Sigmoid colon (tissue), 7 donors: ENCODE results near the gene KCNAB1. TPM values are rescaled to one million over a fixed set of nuclear protein-coding genes. Genes with fewer than 3 reads are reported as not detected.

Experiments
- DNase-seq: peaks from one replicate; pipeline ENCODE4 v3.0.0-alpha.2; 2019
- H3K27ac ChIP-seq, 4 donors: fragments of 200-600 bp; sonication (generic); one replicate each; pipeline ENCODE4 v1.5.1; 2016 to 2019; ENCODE audit warnings: mild to moderate bottlenecking in 1 of 4
- H3K27me3 ChIP-seq, 3 donors: fragments of 200-600 bp; sonication (generic); one replicate each; pipeline ENCODE4 v1.5.1; 2019; ENCODE audit warnings: mild to moderate bottlenecking in 1 of 3
- H3K36me3 ChIP-seq, 4 donors: fragments of 200-600 bp; sonication (generic); one replicate each; pipeline ENCODE4 v1.5.1; 2016 to 2019
- H3K4me1 ChIP-seq, 4 donors: fragments of 200-600 bp; sonication (generic); one replicate each; pipeline ENCODE4 v1.5.1; 2017 to 2019
- H3K4me3 ChIP-seq, 4 donors: fragments of 200-600 bp; sonication (generic); one replicate each; pipeline ENCODE4 v1.5.1; 2017 to 2019; ENCODE audit warnings: mild to moderate bottlenecking in 2 of 4, moderate library complexity in 1 of 4
- H3K9me3 ChIP-seq, 4 donors: fragments of 200-600 bp in 3 of 4; sonication (generic) in 3 of 4; one replicate each; pipeline versions ENCODE4 v1.5.1 to v1.6.1; 2013 to 2019
- CTCF ChIP-seq, 4 experiments: fragments of 450-650 bp in 3 of 4; fragments of 200-600 bp in 1 of 4; IDR thresholded peaks; one replicate each; pipeline ENCODE4 v1.5.1; 2016 to 2019; ENCODE audit warnings: antibody characterized with exemption in 4 of 4, mild to moderate bottlenecking in 3 of 4, moderate library complexity in 2 of 4
- EP300 ChIP-seq, 4 donors: sonication (generic); formaldehyde crosslinking; IDR thresholded peaks; one replicate each; pipeline ENCODE4 v1.6.1; 2017; ENCODE audit warnings: antibody characterized with exemption in 4 of 4
- POLR2A ChIP-seq, 2 donors: fragments of 450-650 bp; IDR thresholded peaks; one replicate each; pipeline ENCODE4 v1.6.1; 2016; ENCODE audit warnings: antibody characterized with exemption in 2 of 2, mild to moderate bottlenecking in 2 of 2, moderate library complexity in 2 of 2
- POLR2AphosphoS5 ChIP-seq, 4 donors: sonication (generic); formaldehyde crosslinking; IDR thresholded peaks; one replicate each; pipeline ENCODE4 v1.6.1; 2017; ENCODE audit warnings: antibody characterized with exemption in 4 of 4
- WGBS, 2 donors: extraction: QIAGEN DNeasy Blood & Tissue Kit; methylation state at CpG; one replicate each; pipeline ENCODE4 v1.1.7; 2013; 5-methylcytosine and 5-hydroxymethylcytosine counted together
- intact Hi-C: fragments of 100-400 bp; cut with DNase I; formaldehyde crosslinking; loops from one replicate; pipeline ENCODE4 v1.15.1; 2023
- polyA plus RNA-seq, 3 donors: library from polyadenylated mRNA; stranded (reverse); fragments of 200-250 nt; gene quantifications; one replicate each; pipeline ENCODE4 v1.2.3, GENCODE V29; 2013
- total RNA-seq, 4 donors: library from RNA; depleted of rRNA; stranded (reverse); fragments of >200 nt; gene quantifications; one replicate each; pipeline ENCODE4 v1.1.0, GENCODE V29; 2016
- donor health status: healthy with polysubstance abuse.
- donor health status: Bipolar disorder and iron deficiency.
- donor health status: healthy.

KCNAB1 gene
- total and polyA plus RNA-seq, 7 donors, result 1.2 to 5.0 (median 4.3) TPM; not detected in 2

DNA sequence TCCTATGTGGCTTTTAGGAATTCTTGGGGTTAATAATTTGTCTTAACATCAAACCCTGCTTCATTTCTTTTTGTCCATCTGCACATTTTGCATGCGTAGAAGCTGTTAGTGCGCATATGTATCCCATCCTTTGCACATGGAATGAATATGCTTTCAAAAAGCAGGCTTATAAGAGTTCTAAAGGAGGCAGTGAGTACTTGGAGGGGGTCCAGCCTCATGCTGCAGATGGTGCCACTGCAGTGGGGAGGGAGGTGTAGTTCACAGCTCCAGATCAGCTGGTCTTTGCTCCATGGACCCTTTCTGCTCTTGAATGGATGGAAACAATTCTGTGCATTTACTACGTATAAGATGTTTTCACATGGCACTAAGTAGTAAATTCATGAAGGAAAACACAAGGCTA, 455.3 kb downstream of the KCNAB1 start:
- H3K27me3 ChIP-seq, result no peaks in the 10 kb centered on the region
- TF ChIP-seq POLR2AphosphoS5 (IDR thresholded peaks at IDR 0.05), result no peak
- no peak for TF ChIP-seq CTCF (IDR thresholded peaks at IDR 0.05)
- TF ChIP-seq POLR2A (IDR thresholded peaks at IDR 0.05), result no peak
- TF ChIP-seq EP300 (IDR thresholded peaks at IDR 0.05), result no peak
- no peaks in the 10 kb centered on the region for H3K36me3 ChIP-seq
- peaks cover 0 to 13% (median 0%) of the 10 kb centered on the region in 4 donors for H3K4me1 ChIP-seq
- no peak overlapping the region for H3K4me3 ChIP-seq
- no peak for DNase-seq
- 88 to 94% methylated on average over 3 of the region's 3 CpGs for WGBS, 2 donors
- no peaks in the 10 kb centered on the region for H3K9me3 ChIP-seq
- no peak overlapping the region for H3K27ac ChIP-seq
- intact Hi-C loops, result no loop called here

GRCh38 chr3:156576051-156576450, 455.7 kb downstream of the KCNAB1 start:
- WGBS, 2 donors, result 53 to 75% methylated on average over 2 of the region's 2 CpGs
- intact Hi-C loops, result no loop called here
- Histone ChIP-seq H3K27me3 (no peaks in the 10 kb centered on the region), H3K27ac (no peak overlapping the region), H3K4me3 (no peak overlapping the region), H3K36me3 (no peaks in the 10 kb centered on the region), H3K9me3 (no peaks in the 10 kb centered on the region), H3K4me1 (peaks cover 0 to 13% (median 0%) of the 10 kb centered on the region in 4 donors)
- DNase-seq, result no peak
- no peak for TF ChIP-seq POLR2AphosphoS5 (IDR thresholded peaks at IDR 0.05)
- TF ChIP-seq CTCF (IDR thresholded peaks at IDR 0.05), result no peak
- no peak for TF ChIP-seq EP300 (IDR thresholded peaks at IDR 0.05)
- TF ChIP-seq POLR2A (IDR thresholded peaks at IDR 0.05), result no peak

- TF ChIP-seq EP300 (IDR thresholded peaks at IDR 0.05) (no peak), POLR2A (IDR thresholded peaks at IDR 0.05) (no peak), CTCF (IDR thresholded peaks at IDR 0.05) (no peak), POLR2AphosphoS5 (IDR thresholded peaks at IDR 0.05) (no peak)
- no peak for DNase-seq
- H3K4me3 ChIP-seq, result no peak overlapping the region
- no peaks in the 10 kb centered on the region for H3K27me3 ChIP-seq
- no peak overlapping the region for H3K27ac ChIP-seq
- H3K9me3 ChIP-seq, result no peaks in the 10 kb centered on the region
- intact Hi-C loops, result no loop called here
- no peaks in the 10 kb centered on the region for H3K36me3 ChIP-seq
- peaks cover 0 to 13% (median 0%) of the 10 kb centered on the region in 4 donors for H3K4me1 ChIP-seq
- WGBS, 2 donors, result 73 to 87% methylated on average over 2 of the region's 2 CpGs
Measured at GRCh38 chr3:156576651-156577348, 456.4 kb downstream of the KCNAB1 start.

- Histone ChIP-seq H3K9me3 (no peaks in the 10 kb centered on the region), H3K27ac (no peak overlapping the region), H3K4me1 (peaks cover 0 to 13% (median 0%) of the 10 kb centered on the region in 4 donors), H3K27me3 (no peaks in the 10 kb centered on the region), H3K4me3 (no peak overlapping the region), H3K36me3 (no peaks in the 10 kb centered on the region)
- no peak for DNase-seq
- intact Hi-C loops, result no loop called here
- TF ChIP-seq EP300 (IDR thresholded peaks at IDR 0.05), result no peak
- no peak for TF ChIP-seq POLR2AphosphoS5 (IDR thresholded peaks at IDR 0.05)
- no peak for TF ChIP-seq CTCF (IDR thresholded peaks at IDR 0.05)
- TF ChIP-seq POLR2A (IDR thresholded peaks at IDR 0.05), result no peak
Measured at GRCh38 chr3:156577736-156578135, 457.4 kb downstream of the KCNAB1 start.

- intact Hi-C loops, result no loop called here
- H3K9me3 ChIP-seq, result no peaks in the 10 kb centered on the region
- WGBS, 2 donors, result 38 to 47% methylated on average over 2 of the region's 2 CpGs
- peaks cover 0 to 13% (median 0%) of the 10 kb centered on the region in 4 donors for H3K4me1 ChIP-seq
- H3K4me3 ChIP-seq, result no peak overlapping the region
- H3K36me3 ChIP-seq, result no peaks in the 10 kb centered on the region
- DNase-seq, result no peak
- H3K27me3 ChIP-seq, result no peaks in the 10 kb centered on the region
- TF ChIP-seq POLR2A (IDR thresholded peaks at IDR 0.05), result no peak
- TF ChIP-seq CTCF (IDR thresholded peaks at IDR 0.05), result no peak
- no peak for TF ChIP-seq EP300 (IDR thresholded peaks at IDR 0.05)
- TF ChIP-seq POLR2AphosphoS5 (IDR thresholded peaks at IDR 0.05), result no peak
- no peak overlapping the region for H3K27ac ChIP-seq
Measured at GRCh38 chr3:156579427-156579851, 459.1 kb downstream of the KCNAB1 start.
